IPS-NIHi11 (cell line): Measurements from ENCODE around the gene OR13C4.
"Not testable (repeated sequence)": the region's sequence is repeated elsewhere in the genome, so short reads cannot be mapped to it uniquely, and the experiment has no call there.

Experiments used
- DNase-seq: peaks from one replicate; pipeline ENCODE4 v3.0.0; 2012; ENCODE audit warnings: mixed read lengths, low spot score

OR13C4 gene

GRCh38 chr9:104527109-104527508 is at the start of gene OR13C4:
Gene OR13C4, minus strand, starts transcription at chr9:104527209. Its CDS starts 0 bp downstream, at chr9:104527209.
- DNase-seq, result no peak

DNA sequence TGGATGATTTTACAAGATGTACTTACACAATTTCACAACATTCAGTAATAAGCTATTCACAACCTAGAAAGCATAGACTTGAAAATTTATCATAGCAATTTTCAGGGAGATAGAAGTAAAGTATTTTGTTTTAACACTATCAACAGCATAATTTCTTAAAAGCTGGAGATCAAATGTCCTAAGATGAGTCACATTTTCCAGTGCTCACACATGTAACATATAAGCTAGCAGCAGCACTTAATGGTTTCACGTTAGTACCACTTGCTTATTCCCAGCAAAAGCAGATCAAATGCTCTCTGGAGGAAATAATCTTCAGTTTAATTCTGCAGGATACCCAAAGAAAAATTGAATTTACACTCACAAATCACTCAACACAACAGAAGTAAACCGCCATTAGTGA is 48.4 kb upstream of the OR13C4 start:
- DNase-seq, result no peak

DNA sequence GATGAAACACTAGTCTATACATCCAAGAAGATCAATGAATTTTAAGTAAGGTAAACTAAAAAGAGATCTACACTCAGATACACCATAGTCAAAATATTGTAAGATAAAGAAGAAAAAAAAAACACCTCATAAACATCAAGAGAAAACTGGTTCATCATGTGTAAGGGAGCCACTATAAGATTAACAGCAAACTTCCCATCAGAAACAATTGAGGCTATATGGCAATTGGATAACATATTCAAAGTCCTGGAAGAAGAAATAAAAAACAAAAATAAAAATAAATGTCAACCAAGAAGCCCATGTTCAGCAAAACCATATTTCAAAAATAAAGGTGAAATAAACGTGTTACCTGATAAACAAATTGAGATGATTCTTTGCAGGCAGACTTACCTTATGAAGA is 45.6 kb upstream of the OR13C4 start:
- no peak for DNase-seq

GRCh38 chr9:104568868-104569267 is 41.9 kb upstream of the OR13C4 start, which contains the start of gene OR13C8:
Gene OR13C8, plus strand, starts transcription at chr9:104569168. Its CDS starts 0 bp downstream, at chr9:104569168.
- DNase-seq, result no peak

DNA sequence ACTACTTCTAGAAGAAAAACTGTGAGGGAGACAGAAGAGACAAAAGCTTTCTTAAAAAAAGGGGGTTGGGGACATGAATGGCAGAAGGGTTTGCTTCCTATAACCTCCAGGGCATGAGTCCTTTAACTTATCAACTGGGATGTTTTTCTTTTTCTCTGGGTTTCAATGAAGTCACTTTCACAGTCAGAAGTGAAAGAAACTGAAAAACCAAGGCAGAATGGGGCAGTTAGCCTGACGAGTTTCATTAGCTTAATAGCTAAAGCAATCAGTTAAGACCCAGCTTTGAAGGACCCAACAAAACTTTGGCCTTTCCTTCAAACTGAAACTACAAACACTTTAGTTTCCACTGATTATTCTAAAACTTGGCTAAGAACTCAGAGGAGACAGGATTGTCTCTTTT is 37.3 kb upstream of the OR13C4 start:
- no peak for DNase-seq

DNA sequence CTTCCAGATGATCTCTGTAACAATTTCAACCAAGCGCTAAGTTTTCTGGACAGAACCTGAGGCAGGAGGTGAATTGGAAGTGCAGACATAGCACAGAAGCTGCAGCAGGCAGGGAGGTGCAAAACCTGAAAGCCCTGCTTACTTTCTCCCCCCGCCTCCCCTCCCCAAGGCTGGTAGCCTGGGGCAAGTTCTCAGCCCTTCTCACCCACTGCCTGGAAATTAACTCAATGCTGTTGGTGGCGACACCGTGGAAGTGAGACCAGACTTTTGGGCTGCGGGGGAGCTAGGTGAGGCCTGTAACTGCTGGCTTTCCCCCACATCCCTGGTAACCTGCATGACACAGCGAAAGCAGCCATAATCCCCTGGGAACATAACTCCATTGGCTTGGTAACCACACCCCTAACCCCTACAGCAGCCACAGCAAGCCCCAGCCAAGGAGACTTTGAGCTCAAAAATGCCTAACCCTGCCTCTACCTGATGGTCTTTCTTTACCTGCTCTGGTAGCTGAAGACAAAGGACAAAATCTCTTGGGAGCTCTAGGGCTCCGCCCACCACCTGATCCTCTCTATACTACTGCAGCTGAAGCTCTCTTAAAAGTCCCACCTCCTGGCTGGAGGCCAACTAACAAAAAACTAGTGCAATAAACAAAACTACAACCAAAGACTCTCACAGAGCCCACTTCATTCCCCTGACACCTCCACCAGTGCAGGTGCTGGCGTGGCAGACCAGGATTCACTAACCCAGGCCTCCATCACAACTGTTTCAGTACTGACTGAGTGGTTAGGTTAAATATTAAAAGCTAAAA is 30.0 kb upstream of the OR13C4 start:
- DNase-seq, result no peak

DNA sequence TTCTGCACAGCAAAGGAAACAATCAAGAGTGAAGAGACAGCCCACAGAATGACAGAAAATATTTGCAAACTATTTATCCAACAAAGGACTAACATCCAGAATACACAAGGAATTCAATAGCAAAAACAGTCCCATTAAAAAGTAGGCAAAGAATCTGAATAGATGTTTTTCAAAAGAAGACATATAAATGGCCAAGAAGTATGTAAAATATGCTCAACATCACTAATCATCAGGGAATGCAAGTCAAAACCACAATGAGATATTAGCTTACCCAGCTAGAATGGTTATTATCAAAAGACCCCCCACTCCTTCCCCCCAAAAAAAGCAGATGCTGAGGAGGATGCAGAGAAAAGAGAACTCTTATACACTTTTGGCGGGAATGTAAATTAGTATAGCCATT is 28.5 kb upstream of the OR13C4 start:
- DNase-seq, result no peak

GRCh38 chr9:104553261-104553660 is 26.3 kb upstream of the OR13C4 start:
- DNase-seq, result no peak

DNA sequence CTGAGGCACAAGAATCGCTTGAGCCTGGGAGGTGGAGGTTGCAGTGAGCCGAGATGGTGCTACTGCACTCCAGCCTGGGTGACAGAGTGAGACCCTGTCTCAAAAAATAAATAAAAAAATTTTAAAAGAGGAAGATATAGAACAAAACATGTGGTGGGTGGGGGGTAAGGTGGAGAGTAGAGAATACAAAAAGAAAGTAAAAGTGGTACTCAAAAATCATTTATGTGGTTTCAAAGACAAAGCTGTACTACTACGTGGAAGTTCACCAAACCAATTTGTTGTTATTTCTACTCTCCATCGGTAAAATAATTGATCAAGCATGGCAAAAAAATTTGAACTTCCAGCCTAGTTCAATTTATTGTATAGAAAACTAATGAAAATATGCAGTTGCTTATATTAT is 17.6 kb upstream of the OR13C4 start:
- no peak for DNase-seq

GRCh38 chr9:104539275-104539674 is 12.3 kb upstream of the OR13C4 start:
- no peak for DNase-seq

DNA sequence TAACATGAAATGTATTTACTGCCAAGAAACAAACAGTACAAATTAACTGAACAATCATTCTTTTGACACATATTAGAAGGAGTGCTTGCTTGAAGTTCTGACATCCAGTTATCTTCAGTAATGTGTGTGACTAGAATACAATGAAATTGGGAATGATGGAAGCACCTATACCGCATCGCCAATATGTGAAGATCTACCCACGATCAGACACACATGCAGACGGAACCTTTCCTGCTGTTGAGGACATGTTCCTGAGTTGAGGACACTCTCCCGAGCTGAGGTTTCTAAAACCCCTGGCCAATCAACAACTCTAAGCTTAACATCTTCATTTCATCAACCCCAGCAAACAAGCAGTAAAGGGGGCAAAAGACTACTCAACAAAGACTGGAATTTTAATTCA is 9.7 kb upstream of the OR13C4 start, which contains the start of gene OR13C3:
Gene OR13C3, minus strand, starts transcription at position 101 of the 400 bp plus-strand sequence. CDS start 133 bp downstream, outside the sequence.
- no peak for DNase-seq

DNA sequence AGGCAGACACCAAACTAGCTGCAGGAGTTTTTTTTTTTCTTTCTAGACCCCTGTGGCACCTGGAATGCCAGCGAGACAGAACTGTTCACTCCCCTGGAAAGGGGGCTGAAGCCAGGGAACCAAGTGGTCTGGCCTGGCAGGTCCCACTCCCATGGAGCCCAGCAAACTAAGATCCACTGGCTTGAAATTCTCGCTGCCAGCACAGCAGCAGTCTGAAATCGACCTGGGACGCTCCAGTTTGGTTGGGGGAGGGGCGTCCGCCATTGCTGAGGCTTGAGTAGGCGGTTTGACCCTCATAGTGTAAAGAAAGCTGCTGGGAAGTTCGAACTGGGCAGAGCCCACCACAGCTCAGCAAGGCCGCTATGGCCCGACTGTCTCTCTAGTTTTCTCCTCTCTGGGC is 6.8 kb downstream of the OR13C4 start:
- not testable (repeated sequence) for DNase-seq

GRCh38 chr9:104514901-104515300 is 12.1 kb downstream of the OR13C4 start:
- DNase-seq, result no peak

DNA sequence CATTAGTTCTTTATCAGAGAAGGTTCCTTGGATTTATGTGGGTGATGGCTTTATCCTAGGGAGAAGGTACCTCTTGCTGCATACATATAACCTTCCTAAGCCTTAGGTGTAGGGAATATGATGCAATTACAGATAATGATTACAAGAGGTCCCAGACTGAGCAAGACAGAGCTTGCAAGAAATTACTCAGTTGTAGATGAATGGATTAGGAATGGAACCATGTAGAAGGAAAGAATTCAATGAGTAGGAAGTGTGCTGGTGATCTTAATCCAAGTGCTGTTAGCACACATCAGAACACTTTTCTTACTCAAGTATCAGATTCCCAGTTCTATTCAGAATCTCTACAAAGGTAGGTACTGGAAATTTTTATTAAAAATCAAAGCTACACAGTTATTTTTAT is 20.4 kb downstream of the OR13C4 start:
- no peak for DNase-seq

DNA sequence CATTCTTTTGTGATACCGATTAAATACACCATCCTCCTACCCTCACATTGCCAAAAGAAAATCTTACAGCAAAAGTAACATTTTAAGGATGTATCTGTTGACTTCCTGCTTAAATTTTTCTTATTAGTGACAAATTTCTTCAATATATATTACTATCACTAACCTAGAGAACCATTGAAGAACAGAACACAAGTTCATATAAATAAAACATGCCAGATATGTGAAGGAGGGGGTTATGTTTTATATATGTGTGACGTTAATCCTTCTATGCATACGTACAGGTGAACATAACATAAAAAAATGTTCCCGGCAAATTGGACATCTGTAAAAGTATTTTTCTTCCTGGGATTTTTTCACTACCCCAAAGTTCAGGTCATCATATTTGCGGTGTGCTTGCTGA is 23.0 kb downstream of the OR13C4 start, which contains the start of gene OR13F1:
Gene OR13F1, plus strand, starts transcription at position 301 of the 400 bp plus-strand sequence. Its CDS starts 0 bp downstream, at position 301.
- no peak for DNase-seq

DNA sequence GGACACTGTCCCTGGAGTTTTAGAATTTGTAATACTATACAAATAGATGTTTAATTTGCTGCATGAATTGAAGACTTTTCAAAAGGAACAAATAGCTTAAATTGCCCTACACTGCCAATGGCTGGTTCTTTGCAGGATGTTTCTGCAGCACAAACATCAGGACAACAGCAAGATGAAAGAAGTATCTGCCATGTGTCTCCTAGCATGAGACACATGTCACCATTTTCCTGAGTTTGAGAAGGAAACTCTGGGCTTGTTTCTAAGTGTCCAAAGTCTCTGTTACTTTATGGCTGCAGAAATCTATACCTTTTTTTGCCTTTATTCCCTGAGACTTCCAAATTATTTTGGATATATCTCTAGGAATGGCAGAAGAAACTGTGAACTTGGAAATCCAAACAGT is 23.6 kb downstream of the OR13C4 start:
- no peak for DNase-seq

DNA sequence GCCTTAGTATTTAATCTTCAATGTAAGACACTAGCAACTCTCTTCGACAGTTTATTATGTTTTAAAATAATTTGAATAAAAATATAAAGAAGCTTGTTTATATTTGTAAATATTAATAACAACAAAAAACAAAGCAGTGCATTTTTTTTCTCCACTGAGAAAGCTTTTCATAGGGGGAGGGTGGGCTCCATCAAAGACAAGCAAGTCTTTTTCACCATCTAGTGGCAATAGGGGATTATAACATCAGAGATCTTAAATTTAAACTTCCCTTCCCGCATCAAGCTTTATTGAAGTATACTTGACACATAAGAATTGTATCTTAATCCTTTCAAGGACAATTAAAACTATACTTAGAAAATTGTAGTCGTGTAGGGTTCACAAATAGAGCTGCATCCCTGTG is 32.2 kb downstream of the OR13C4 start:
- DNase-seq, result peak; percentile 51

DNA sequence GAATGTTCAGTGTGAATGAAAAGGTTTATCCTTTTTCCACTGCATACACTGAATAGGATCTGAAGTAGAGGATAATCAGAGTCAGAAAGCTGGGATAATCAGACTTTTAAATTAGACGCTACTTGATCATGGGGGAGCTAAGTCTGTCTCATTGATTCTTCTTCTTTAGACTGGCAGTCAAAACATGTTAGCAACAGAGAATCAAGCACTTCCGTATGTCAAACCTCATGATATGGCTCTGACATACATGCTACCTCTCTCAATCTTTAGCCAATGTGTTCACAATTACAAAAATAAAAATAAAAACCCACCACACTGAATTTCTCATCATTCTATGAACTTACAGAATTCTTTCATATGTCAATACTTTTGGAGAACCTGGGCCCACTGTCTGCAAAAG is 42.0 kb downstream of the OR13C4 start:
- no peak for DNase-seq

DNA sequence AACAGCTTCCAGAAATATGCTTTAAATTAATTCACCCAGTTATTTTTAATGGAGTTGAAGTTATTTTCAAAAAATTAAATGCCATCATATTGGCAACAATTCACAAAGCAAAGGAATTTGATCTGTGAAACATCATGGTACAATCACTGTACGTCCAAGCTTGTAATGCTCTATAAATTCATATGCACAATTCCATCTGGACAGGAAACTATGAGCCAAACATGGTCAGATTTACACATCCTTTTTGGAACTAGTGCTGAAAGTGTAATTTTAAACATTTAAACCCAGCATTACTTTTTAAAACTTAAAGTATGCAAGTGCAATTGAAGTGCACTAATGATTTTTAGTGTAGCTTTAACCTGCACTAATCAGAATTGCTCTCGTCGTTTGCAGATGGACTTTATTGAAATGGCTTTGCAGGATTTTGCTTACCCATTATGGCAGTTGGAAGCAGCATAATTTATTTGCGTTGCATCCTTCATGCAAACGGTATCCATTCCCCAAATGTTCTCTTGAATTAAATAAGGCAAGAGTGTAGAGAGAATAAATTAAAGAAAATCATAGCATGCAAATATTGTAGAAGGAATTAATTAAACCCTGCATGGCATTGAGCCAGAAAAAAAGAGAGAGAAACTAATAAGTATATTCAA is 44.0 kb downstream of the OR13C4 start:
- no peak for DNase-seq
